ENCODE data around the gene SEZ6L. TPM values are rescaled to one million over a fixed set of nuclear protein-coding genes. Genes with fewer than 3 reads are reported as not detected.

SEZ6L gene
- total RNA-seq, 1 experiment from 2014 or later = 0.13 TPM

DNA sequence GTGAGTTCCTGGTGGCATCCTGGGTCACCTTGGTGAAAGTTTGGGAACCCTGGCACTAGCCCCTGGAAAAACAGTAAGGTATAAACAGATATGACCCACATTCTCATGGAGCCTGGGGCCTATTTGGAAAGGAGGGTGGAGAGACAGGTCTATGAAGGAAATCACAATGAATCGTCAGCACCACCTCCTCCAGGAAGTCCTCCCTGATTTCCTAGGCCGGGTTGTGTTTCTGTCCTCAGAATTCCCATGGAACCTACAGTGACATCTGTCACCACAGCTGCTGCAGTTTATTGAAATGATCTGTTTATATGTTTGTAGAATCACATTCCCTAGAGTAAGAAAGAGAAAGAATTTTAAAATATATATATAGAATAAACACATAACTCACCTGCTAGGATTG lies 188.0 kb downstream of the SEZ6L start:
- Histone ChIP-seq H3K9me3 (ENCODE audit: control insufficient read depth, low read depth, low read length) (no peaks in the 10 kb centered on the region), H3K4ac (ENCODE audit: low read depth, low read length) (no peak overlapping the region), H2BK120ac (ENCODE audit: low read depth, low read length, poor library complexity, severe bottlenecking) (no peak overlapping the region), H3K4me1 (ENCODE audit: insufficient read depth, low read length) (0 out of 2 replicates have a peak, but pooled peaks cover 2% of the 10 kb centered on the region), H3K56ac (ENCODE audit: insufficient read length, low read depth, low read length) (no peak overlapping the region), H2BK15ac (ENCODE audit: low read depth, low read length) (no peak overlapping the region), H2BK12ac (ENCODE audit: insufficient read length, low read depth, low read length) (no peak overlapping the region), H3K79me1 (ENCODE audit: insufficient read depth, low read depth, low read length, poor library complexity, severe bottlenecking) (no peaks in the 10 kb centered on the region), H3K27ac (ENCODE audit: insufficient read length, low read depth, low read length) (no peak overlapping the region), H3K23me2 (ENCODE audit: insufficient read length, low read depth, low read length, poor library complexity, severe bottlenecking) (peaks cover 3% of the 10 kb centered on the region), H4K20me1 (ENCODE audit: control insufficient read depth, insufficient read depth, insufficient read length) (no peaks in the 10 kb centered on the region), H4K91ac (ENCODE audit: insufficient read length, low read depth, low read length) (no peak overlapping the region), H3K79me2 (ENCODE audit: insufficient read depth, low read length) (no peaks in the 10 kb centered on the region), H3K18ac (ENCODE audit: insufficient read length, low read depth, low read length) (no peak overlapping the region), H3K23ac (ENCODE audit: insufficient read length, low read depth, low read length) (no peak overlapping the region), H3K27me3 (ENCODE audit: insufficient read depth, low read length) (peaks cover 2% of the 10 kb centered on the region; the same call in 1 of the 2 replicates), H2AFZ (ENCODE audit: low read length) (no peak overlapping the region), H3K14ac (ENCODE audit: insufficient read depth, low read length) (no peak overlapping the region), H4K8ac (replicated peaks; ENCODE audit: insufficient read length, low read depth, low read length) (no peak overlapping the region), H2BK20ac (ENCODE audit: low read depth, low read length, poor library complexity, severe bottlenecking) (no peak overlapping the region), H2BK5ac (ENCODE audit: insufficient read length, low read length) (no peak overlapping the region), H3K4me2 (ENCODE audit: insufficient read depth, insufficient read length, low read length) (no peak overlapping the region), H3K9ac (ENCODE audit: extremely low read depth, insufficient read length, low read length) (no peak overlapping the region), H2AK5ac (ENCODE audit: insufficient read length, low read length) (no peak overlapping the region), H3T11ph (ENCODE audit: low read length) (no peak overlapping the region), H4K5ac (ENCODE audit: insufficient read length, low read depth, low read length) (no peak overlapping the region)
- H3K36me3 Mint-ChIP-seq (ENCODE audit: insufficient read depth in 1 of 3, low read depth in 3 of 3) = no peaks in the 10 kb centered on the region
- no peak overlapping the region for H3K4me3 Mint-ChIP-seq
- WGBS (ENCODE audit: extremely low coverage, insufficient read length, low lambda C conversion rate) = no CpG with 5 or more reads among the region's 2 CpGs
- DNase-seq = no peak
- peaks cover 24% of the 10 kb centered on the region for H3K27me3 Mint-ChIP-seq (ENCODE audit: low read depth)
- TF ChIP-seq, protein P1, sequence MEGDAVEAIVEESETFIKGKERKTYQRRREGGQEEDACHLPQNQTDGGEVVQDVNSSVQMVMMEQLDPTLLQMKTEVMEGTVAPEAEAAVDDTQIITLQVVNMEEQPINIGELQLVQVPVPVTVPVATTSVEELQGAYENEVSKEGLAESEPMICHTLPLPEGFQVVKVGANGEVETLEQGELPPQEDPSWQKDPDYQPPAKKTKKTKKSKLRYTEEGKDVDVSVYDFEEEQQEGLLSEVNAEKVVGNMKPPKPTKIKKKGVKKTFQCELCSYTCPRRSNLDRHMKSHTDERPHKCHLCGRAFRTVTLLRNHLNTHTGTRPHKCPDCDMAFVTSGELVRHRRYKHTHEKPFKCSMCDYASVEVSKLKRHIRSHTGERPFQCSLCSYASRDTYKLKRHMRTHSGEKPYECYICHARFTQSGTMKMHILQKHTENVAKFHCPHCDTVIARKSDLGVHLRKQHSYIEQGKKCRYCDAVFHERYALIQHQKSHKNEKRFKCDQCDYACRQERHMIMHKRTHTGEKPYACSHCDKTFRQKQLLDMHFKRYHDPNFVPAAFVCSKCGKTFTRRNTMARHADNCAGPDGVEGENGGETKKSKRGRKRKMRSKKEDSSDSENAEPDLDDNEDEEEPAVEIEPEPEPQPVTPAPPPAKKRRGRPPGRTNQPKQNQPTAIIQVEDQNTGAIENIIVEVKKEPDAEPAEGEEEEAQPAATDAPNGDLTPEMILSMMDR (conservative IDR thresholded peaks at IDR 0.05) = no peak
- no peak overlapping the region for H3K27ac Mint-ChIP-seq
- no peaks in the 10 kb centered on the region; a peak in 1 of 5 replicates for H3K9me3 Mint-ChIP-seq
- peaks cover 5 to 13% of the 10 kb centered on the region in 2 experiments for H3K4me1 Mint-ChIP-seq
